Thyroid gland (tissue), 4 donors: Measurements from ENCODE around the gene RHBDF2.

ENCODE experiments used
- CTCF ChIP-seq, 6 experiments: fragments of 200-600 bp in 3 of 6; fragments of 450-650 bp in 3 of 6; sonication (generic) in 3 of 6; IDR thresholded peaks; one replicate each; pipeline ENCODE4 v1.5.1; 2016 to 2019; ENCODE audit warnings: antibody characterized with exemption in 6 of 6, mild to moderate bottlenecking in 2 of 6, inconsistent platforms in 1 of 6, moderate library complexity in 1 of 6
- POLR2A ChIP-seq, 2 donors: fragments of 450-650 bp; IDR thresholded peaks; one replicate each; pipeline ENCODE4 v1.6.1; 2017; ENCODE audit warnings: antibody characterized with exemption in 2 of 2, mild to moderate bottlenecking in 2 of 2, moderate library complexity in 1 of 2

GRCh38 chr17:76538941-76539570 is 37.8 kb upstream of the RHBDF2 start:
- TF ChIP-seq CTCF (IDR thresholded peaks at IDR 0.05) (no peak), POLR2A (IDR thresholded peaks at IDR 0.05) (no peak)
